ENCODE data around the gene SIPA1L3.

Gene SIPA1L3

DNA sequence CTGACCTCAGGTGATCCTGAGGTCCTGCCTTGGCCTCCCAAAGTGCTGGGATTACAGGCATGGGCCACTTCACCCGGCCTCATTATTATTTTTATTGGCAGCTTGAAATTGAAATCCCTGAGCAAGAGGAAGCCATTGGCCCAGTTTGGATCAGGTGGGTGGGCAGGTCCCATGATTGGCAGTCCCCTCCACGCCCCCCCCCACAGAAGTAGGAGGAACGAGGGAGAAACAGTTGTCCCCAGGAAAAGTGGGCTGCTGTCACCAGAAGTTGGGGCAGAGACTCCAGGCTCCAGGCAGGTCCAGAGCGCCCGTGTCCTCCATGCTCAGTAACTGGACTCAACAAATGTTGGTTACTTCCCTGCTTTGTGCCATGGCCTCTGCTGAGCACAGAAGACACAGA is 70.4 kb downstream of the SIPA1L3 start:
- peaks cover 5% of the 10 kb centered on the region for H3K4me1 ChIP-seq (ENCODE audit: control insufficient read depth, insufficient read depth, low read length)
- H3K27ac ChIP-seq (ENCODE audit: low read depth, low read length), result no peak overlapping the region
- H3K4me3 ChIP-seq (ENCODE audit: low read depth, low read length), result no peak overlapping the region
- no peaks in the 10 kb centered on the region for H3K36me3 ChIP-seq (ENCODE audit: control insufficient read depth, insufficient read depth, low read length)
- no peak overlapping the region for H3K9ac ChIP-seq (ENCODE audit: low read depth, low read length)
- H3K9me3 ChIP-seq (ENCODE audit: control insufficient read depth, insufficient read depth, low read length), result no peaks in the 10 kb centered on the region
- H3K27me3 ChIP-seq (ENCODE audit: control insufficient read depth, insufficient read depth, low read length), result no peaks in the 10 kb centered on the region

DNA sequence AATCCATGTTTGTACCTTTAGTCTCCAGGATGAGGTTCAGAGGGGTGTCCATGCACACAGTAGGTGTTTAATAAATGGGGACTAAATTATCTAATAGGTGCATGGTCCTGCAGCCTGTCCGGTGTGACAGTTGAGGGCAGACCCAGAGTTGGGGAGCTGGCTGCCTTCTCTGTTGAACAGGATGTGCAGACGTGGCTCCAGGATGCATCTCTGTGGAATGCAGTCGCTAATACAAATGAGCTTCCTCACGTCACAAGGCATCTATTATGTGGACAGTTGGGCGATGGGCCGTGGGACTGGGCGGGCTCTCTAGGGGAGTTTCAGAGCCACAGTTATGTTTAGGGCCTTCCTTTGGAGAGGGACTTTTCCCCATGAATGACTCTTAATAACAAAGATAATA is 71.0 kb downstream of the SIPA1L3 start:
- Histone ChIP-seq H3K4me1 (ENCODE audit: control insufficient read depth, insufficient read depth, low read length) (peaks cover 5% of the 10 kb centered on the region), H3K9ac (ENCODE audit: low read depth, low read length) (no peak overlapping the region), H3K4me3 (ENCODE audit: low read depth, low read length) (no peak overlapping the region), H3K9me3 (ENCODE audit: control insufficient read depth, insufficient read depth, low read length) (no peaks in the 10 kb centered on the region), H3K36me3 (ENCODE audit: control insufficient read depth, insufficient read depth, low read length) (no peaks in the 10 kb centered on the region), H3K27ac (ENCODE audit: low read depth, low read length) (no peak overlapping the region), H3K27me3 (ENCODE audit: control insufficient read depth, insufficient read depth, low read length) (no peaks in the 10 kb centered on the region)

DNA sequence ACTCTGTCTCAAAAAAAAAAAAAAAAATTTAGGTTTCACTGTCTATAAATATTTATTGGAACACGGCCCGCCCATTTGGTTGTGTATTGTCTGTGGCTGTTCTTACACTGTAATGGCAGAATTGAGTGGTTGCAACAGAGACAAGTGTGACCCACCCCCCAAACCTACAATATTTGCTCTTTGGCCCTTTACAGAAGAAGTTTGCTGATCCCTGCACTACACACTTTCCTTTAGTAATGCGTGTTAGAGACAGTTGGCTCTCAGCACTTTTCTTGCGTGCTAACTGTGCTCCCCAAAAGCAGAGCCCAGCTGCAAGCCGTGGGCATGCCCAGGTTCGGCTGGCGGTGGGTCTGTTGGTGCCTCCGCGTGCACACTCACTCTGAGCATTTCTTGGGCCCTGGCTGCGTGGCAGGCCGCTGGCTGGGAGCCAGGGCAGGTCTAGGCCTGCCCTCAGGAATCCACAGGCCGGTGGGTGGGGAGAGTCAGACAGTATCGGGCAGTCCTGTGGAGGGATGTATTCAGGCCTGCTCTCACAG is 72.6 kb downstream of the SIPA1L3 start:
- no peak overlapping the region for H3K4me3 ChIP-seq (ENCODE audit: low read depth, low read length)
- no peaks in the 10 kb centered on the region for H3K27me3 ChIP-seq (ENCODE audit: control insufficient read depth, insufficient read depth, low read length)
- H3K36me3 ChIP-seq (ENCODE audit: control insufficient read depth, insufficient read depth, low read length), result no peaks in the 10 kb centered on the region
- H3K4me1 ChIP-seq (ENCODE audit: control insufficient read depth, insufficient read depth, low read length), result peaks cover 5% of the 10 kb centered on the region
- peak overlapping the region; percentile 25 for H3K27ac ChIP-seq (ENCODE audit: low read depth, low read length)
- no peaks in the 10 kb centered on the region for H3K9me3 ChIP-seq (ENCODE audit: control insufficient read depth, insufficient read depth, low read length)
- no peak overlapping the region for H3K9ac ChIP-seq (ENCODE audit: low read depth, low read length)

DNA sequence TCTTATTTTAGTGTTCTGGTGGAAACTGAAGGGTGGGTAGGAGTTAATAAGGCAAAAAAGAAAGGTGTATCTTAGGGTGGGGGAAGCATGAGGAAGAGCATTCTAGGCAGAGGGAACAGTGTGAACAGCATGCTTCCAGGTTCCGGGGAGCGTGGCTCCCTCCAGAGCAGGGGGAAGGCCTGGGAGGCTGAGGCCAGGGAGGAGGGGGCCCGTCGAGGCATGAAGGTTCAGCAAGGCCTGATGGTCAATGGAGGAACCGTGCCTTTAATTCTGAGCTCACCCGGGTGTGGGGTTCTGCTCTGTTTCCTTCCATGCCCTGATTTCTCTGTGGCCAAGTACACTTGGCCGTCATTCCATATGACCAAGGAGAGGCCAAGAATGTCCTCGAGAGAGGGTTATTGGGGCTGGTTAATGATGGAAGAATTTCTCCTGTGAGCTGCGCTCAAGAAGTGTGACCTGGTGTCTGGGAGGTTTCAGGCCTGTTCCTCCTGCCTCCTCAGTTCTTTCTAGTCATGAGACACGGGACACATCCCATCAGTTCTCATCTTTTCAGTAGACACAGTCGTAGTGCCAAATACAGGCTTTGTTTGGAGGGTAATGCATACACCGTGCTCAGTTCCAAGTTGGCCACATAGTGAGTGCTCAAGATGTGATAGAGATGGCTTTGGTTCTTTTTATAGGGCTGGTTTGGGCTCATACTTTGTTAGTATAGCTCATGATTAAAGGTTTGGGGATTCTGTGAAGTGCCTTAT is 73.6 kb downstream of the SIPA1L3 start:
- Histone ChIP-seq H3K4me3 (ENCODE audit: low read depth, low read length) (no peak overlapping the region), H3K4me1 (ENCODE audit: control insufficient read depth, insufficient read depth, low read length) (peaks cover 5% of the 10 kb centered on the region), H3K9ac (ENCODE audit: low read depth, low read length) (no peak overlapping the region), H3K27me3 (ENCODE audit: control insufficient read depth, insufficient read depth, low read length) (no peaks in the 10 kb centered on the region), H3K9me3 (ENCODE audit: control insufficient read depth, insufficient read depth, low read length) (no peaks in the 10 kb centered on the region), H3K27ac (ENCODE audit: low read depth, low read length) (no peak overlapping the region), H3K36me3 (ENCODE audit: control insufficient read depth, insufficient read depth, low read length) (no peaks in the 10 kb centered on the region)

DNA sequence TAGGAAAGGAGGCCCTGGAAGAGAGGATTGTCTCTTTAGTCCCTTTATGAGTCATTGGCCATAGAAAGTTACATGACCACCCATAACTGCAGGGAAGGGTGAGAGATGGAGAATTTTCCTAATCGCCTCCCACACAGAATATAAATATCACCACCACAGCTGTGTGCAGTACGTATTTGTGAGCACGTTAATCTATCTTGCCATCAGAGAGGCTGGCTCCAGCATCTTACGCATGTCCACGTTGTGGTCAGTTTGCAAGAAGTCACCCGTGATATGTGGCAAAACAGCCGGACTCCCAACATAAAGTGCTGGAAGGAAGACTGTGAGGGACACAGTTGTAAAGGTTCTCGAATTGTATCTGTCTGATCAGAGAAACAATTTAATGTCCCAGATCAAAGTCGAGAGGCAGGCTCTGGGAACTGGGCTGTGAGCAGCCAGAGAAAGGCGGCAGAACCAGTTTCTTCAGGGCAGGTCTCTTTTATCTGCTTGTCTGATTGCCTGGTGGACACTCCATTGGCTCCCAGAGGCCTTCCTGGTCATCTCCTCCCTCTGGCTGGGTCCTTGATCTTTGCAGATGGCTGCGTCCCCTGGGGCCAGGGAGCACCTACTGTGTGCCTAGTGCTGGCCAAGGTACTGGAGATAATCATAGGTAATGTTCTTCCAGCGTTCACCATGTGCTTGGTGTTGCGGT is 74.9 kb downstream of the SIPA1L3 start:
- Histone ChIP-seq H3K4me3 (ENCODE audit: low read depth, low read length) (no peak overlapping the region), H3K4me1 (ENCODE audit: control insufficient read depth, insufficient read depth, low read length) (peaks cover 18% of the 10 kb centered on the region), H3K9ac (ENCODE audit: low read depth, low read length) (no peak overlapping the region), H3K27ac (ENCODE audit: low read depth, low read length) (no peak overlapping the region), H3K36me3 (ENCODE audit: control insufficient read depth, insufficient read depth, low read length) (no peaks in the 10 kb centered on the region), H3K27me3 (ENCODE audit: control insufficient read depth, insufficient read depth, low read length) (no peaks in the 10 kb centered on the region), H3K9me3 (ENCODE audit: control insufficient read depth, insufficient read depth, low read length) (no peaks in the 10 kb centered on the region)

DNA sequence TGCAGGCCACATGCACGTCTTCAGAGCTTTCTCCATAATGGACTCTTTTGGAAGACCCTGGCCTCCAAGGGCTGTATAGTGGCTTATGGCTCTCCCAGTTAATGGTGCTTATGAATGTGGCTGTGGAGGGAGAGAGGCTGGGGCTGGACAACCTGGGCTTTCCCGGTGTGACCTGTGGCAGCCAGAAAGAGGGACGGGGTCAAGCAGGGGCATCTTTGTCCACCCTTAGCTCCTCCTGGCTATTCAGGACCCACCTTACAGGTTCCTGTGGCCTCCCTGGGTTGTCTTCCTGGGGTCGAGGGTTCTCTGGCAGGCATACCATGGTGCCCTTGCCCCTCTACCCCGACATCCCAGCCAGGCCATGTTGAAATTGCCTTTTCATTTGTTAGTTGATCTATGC is 75.6 kb downstream of the SIPA1L3 start:
- H3K4me1 ChIP-seq (ENCODE audit: control insufficient read depth, insufficient read depth, low read length), result peaks cover 24% of the 10 kb centered on the region
- H3K27me3 ChIP-seq (ENCODE audit: control insufficient read depth, insufficient read depth, low read length), result no peaks in the 10 kb centered on the region
- no peak overlapping the region for H3K9ac ChIP-seq (ENCODE audit: low read depth, low read length)
- no peaks in the 10 kb centered on the region for H3K36me3 ChIP-seq (ENCODE audit: control insufficient read depth, insufficient read depth, low read length)
- no peaks in the 10 kb centered on the region for H3K9me3 ChIP-seq (ENCODE audit: control insufficient read depth, insufficient read depth, low read length)
- H3K27ac ChIP-seq (ENCODE audit: low read depth, low read length), result no peak overlapping the region
- H3K4me3 ChIP-seq (ENCODE audit: low read depth, low read length), result no peak overlapping the region

DNA sequence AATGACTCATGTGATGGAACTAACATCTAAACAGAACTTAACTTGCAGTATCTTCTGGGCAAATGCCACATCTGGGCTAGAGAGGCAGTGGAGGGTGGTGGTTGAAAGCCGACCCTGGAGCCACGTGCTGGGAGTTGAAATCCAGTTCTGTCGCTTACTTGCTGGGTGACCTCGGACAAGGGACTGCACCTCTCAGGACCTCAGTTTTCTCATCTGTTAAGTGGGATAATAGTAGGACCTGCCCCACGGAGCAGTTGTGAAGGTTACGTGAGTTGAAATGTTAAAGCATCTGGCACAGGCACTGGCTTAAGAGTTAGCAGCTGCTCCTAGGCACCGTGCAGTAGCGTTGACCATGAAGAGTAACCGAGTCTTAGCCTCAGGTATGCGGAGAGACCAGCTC is 76.1 kb downstream of the SIPA1L3 start:
- H3K27ac ChIP-seq (ENCODE audit: low read depth, low read length), result no peak overlapping the region
- peaks cover 29% of the 10 kb centered on the region for H3K4me1 ChIP-seq (ENCODE audit: control insufficient read depth, insufficient read depth, low read length)
- no peaks in the 10 kb centered on the region for H3K27me3 ChIP-seq (ENCODE audit: control insufficient read depth, insufficient read depth, low read length)

DNA sequence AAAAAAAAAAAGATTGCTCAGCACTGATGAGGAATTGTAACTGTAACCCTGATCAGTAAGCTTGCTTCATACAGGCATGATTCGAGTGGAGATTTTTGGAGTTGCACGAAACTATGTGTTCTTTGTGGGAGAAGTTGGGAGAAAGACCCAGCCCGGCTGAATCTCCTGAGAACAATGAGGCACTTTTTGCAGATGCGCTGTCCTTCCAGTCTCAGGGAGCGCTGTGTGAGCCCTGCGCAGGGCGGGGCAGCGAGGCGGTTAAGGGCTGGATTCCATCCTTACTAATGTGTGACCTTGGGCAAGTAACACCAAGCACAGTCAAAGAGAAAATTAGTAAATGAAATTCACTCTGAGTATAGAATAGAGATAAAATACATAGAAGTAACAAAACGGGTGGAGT is 76.9 kb downstream of the SIPA1L3 start:
- no peaks in the 10 kb centered on the region for H3K27me3 ChIP-seq (ENCODE audit: control insufficient read depth, insufficient read depth, low read length)
- no peaks in the 10 kb centered on the region for H3K36me3 ChIP-seq (ENCODE audit: control insufficient read depth, insufficient read depth, low read length)
- H3K4me1 ChIP-seq (ENCODE audit: control insufficient read depth, insufficient read depth, low read length), result peaks cover 29% of the 10 kb centered on the region
- no peak overlapping the region for H3K9ac ChIP-seq (ENCODE audit: low read depth, low read length)
- H3K9me3 ChIP-seq (ENCODE audit: control insufficient read depth, insufficient read depth, low read length), result no peaks in the 10 kb centered on the region
- no peak overlapping the region for H3K4me3 ChIP-seq (ENCODE audit: low read depth, low read length)
- H3K27ac ChIP-seq (ENCODE audit: low read depth, low read length), result no peak overlapping the region

More for the DNA sequence above, 76.1 kb downstream of the SIPA1L3 start:
- no peak overlapping the region for H3K9ac ChIP-seq (ENCODE audit: low read depth, low read length)
- no peaks in the 10 kb centered on the region for H3K9me3 ChIP-seq (ENCODE audit: control insufficient read depth, insufficient read depth, low read length)
- H3K36me3 ChIP-seq (ENCODE audit: control insufficient read depth, insufficient read depth, low read length), result no peaks in the 10 kb centered on the region
- H3K4me3 ChIP-seq (ENCODE audit: low read depth, low read length), result no peak overlapping the region

DNA sequence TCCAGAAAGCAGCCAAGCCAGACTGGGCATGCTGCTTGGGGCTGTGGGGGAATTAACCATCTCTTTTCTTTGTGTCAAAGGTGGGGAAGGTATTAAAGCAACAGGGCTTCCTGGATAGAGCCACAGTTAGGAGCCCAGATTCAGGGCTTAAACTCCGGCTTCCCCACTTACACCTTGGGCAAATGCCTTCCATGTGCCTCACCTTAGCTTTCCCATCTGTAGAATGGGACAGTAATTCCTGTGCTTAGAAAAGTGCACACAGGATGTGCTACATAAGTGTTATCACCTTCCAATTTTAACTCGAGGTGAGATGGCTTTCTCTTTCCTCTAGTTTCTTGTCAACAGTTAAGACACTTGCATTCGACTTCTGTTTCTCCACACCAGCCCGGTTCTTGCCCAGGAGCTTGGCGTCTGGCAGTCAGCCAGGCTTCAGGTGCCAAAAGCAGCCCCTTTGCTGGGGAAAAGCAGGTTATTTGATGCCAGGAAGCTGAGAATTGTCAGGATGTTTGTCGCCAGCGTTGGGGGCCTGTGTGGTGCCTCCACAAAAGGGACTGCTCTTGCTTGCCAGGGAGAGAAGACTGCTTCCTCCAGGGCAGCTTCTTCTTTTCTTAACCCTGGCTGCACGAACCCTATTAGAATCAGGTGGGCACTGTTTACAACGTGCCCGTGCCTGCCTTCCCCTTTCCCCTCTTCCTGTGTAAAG is 79.2 kb downstream of the SIPA1L3 start:
- Histone ChIP-seq H3K27me3 (ENCODE audit: control insufficient read depth, insufficient read depth, low read length) (no peaks in the 10 kb centered on the region), H3K4me1 (ENCODE audit: control insufficient read depth, insufficient read depth, low read length) (peaks cover 43% of the 10 kb centered on the region), H3K9ac (ENCODE audit: low read depth, low read length) (no peak overlapping the region), H3K36me3 (ENCODE audit: control insufficient read depth, insufficient read depth, low read length) (no peaks in the 10 kb centered on the region), H3K27ac (ENCODE audit: low read depth, low read length) (peak overlapping the region; percentile 44), H3K4me3 (ENCODE audit: low read depth, low read length) (no peak overlapping the region), H3K9me3 (ENCODE audit: control insufficient read depth, insufficient read depth, low read length) (no peaks in the 10 kb centered on the region)

DNA sequence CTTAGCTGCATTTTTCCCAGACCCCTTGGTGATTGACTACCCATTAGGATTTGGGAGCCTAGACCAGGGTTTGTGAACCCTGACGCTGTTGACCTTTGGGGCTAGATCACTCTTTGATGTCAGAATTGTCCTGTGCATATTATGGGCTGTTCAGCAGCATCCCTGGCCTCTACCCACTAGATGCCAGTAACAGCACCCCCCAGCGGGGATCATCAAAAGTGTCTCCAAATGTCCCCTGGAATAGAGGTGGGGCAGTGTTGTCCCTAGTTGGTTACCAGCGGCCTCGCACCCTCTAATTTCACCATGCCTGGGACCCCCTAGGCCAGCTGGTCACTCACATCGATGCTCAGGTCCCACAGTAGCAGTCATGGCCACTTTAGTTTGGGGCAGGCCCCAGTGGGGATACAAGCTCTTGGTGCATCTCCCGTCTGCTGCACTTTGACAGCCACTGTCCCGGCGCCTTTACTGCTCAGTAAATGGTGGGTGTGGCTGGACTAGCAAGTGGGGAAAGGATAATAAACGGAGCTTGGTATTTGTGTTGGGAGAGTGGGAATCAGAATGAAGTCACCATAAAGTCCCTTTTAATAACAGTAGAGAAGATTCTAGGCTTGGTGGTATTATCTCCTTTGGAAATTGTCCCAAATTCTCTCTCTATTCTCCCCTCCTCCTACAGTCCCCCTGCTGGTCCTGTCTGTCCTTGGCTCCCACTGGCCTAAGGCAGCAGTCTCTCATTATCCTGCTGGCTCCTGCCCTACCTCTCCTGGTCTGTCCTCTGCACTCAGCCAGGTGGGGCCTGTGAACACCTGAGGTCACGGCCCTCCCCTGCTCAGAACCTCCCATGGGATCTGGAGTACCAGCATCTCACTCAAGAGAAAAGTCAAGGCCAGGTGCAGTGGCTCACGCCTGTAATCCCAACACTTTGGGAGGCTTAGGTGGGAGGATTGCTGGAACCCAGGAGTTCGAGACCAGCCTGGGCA is 80.6 kb downstream of the SIPA1L3 start:
- Histone ChIP-seq H3K9ac (ENCODE audit: low read depth, low read length) (no peak overlapping the region), H3K36me3 (ENCODE audit: control insufficient read depth, insufficient read depth, low read length) (no peaks in the 10 kb centered on the region), H3K27ac (ENCODE audit: low read depth, low read length) (peak overlapping the region; percentile 84), H3K4me3 (ENCODE audit: low read depth, low read length) (no peak overlapping the region), H3K9me3 (ENCODE audit: control insufficient read depth, insufficient read depth, low read length) (no peaks in the 10 kb centered on the region), H3K27me3 (ENCODE audit: control insufficient read depth, insufficient read depth, low read length) (no peaks in the 10 kb centered on the region), H3K4me1 (ENCODE audit: control insufficient read depth, insufficient read depth, low read length) (peaks cover 50% of the 10 kb centered on the region)
